Measurements from ENCODE around the gene MAGIX. TPM values are rescaled to one million over a fixed set of nuclear protein-coding genes. Genes with fewer than 3 reads are reported as not detected.

Gene MAGIX
- total RNA-seq, 1 donor from 2014 or later: 2.2 TPM

DNA sequence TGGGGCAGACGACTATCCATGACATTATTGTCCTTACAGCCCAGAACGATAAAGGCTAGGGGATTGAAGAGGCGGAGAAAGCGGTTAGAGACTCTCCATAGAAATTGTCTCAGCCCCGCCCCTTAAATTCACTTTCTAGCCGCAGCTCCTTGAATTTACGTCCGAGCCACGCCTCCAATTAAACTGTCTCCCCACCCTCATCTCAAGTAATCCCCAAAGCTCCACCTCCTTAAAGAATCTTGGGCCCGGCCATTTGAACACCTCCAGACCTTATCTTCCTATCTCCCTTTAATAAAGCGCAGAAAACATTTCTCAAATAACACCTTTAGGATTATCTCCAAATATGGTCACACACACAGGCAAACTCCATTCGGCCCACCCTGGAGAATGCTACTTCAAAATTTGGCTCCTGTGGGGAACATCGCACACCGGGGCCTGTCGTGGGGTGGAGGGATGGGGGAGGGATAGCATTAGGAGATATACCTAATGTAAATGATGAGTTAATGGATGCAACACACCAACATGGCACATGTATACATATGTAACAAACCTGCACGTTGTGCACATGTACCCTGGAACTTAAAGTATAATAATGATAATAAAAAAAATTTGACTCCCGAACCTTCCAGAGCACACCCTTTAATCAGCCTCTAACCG lies 7.2 kb upstream of the MAGIX start:
- no peak for DNase-seq (ENCODE audit: extremely low spot score in 2 of 2)
- Histone ChIP-seq H3K9me3 (no peaks in the 10 kb centered on the region), H3K27me3 (no peaks in the 10 kb centered on the region), H3K4me3 (peak overlapping the region; percentile 50 to 52), H3K36me3 (no peaks in the 10 kb centered on the region), H3K27ac (peak overlapping the region; percentile 97), H3K4me1 (no peaks in the 10 kb centered on the region)
- intact Hi-C loops (cut with DNase I): no loop called here
- peak in 1 of 2 donors; percentile 7 for TF ChIP-seq POLR2AphosphoS5 (IDR thresholded peaks at IDR 0.05; ENCODE audit: insufficient read depth in 1 of 2, low read depth in 1 of 2)
- no peak for TF ChIP-seq POLR2A (IDR thresholded peaks at IDR 0.05)
- TF ChIP-seq, protein P1, sequence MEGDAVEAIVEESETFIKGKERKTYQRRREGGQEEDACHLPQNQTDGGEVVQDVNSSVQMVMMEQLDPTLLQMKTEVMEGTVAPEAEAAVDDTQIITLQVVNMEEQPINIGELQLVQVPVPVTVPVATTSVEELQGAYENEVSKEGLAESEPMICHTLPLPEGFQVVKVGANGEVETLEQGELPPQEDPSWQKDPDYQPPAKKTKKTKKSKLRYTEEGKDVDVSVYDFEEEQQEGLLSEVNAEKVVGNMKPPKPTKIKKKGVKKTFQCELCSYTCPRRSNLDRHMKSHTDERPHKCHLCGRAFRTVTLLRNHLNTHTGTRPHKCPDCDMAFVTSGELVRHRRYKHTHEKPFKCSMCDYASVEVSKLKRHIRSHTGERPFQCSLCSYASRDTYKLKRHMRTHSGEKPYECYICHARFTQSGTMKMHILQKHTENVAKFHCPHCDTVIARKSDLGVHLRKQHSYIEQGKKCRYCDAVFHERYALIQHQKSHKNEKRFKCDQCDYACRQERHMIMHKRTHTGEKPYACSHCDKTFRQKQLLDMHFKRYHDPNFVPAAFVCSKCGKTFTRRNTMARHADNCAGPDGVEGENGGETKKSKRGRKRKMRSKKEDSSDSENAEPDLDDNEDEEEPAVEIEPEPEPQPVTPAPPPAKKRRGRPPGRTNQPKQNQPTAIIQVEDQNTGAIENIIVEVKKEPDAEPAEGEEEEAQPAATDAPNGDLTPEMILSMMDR (IDR thresholded peaks at IDR 0.05): no peak

DNA sequence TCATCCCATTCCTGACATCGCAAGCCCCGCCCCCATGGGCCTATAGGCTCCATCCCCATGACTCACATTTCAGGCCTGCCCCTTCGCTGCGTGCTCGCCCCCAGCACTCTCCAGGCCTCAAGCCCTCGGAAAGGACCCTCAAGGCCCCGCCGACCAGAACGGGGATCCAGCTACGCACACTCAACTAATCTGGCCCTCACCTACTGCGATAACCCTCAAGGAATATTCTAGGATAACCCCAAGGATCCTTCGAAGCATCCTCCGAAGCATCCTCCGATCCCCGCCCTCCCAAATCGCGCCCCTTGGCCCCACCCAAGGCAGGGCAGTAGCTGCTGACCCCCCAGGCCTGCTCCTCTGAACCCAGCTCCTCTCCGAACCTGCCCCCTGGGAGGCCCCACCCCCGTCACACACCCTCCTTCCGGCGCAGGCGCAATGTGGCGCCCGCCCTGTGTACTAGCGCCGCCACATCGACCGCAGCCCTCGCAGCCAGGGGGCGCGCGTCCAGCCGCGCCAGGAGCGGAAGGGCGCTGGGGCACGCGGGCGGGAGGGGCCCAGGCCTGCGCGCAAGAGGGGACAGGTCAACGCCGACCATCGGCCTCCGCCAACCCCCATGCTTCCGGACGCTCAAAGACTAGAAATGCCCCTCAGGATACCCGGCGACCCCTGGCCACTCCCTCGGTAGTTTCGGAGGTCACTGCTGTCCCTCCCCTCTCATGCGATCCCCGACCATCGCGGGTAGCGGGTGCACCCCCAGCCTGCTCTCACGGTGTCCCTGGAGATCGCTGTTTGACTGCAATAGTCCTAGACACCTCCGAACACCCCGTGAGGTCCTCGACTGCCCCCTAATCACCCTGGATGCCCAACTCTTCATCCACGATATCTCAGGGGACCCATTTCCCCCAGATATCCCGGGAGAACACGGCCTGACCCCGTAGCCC lies 6.4 kb upstream of the MAGIX start:
- no peaks in the 10 kb centered on the region for H3K27me3 ChIP-seq
- TF ChIP-seq POLR2A (IDR thresholded peaks at IDR 0.05) (peak in 1 of 2 donors; percentile 32), POLR2AphosphoS5 (IDR thresholded peaks at IDR 0.05; ENCODE audit: insufficient read depth in 1 of 2, low read depth in 1 of 2) (peak in 1 of 2 donors; percentile 90)
- TF ChIP-seq, protein P1 (IDR thresholded peaks at IDR 0.05): peak; percentile 40 to 81 (median 67)
- DNase-seq (ENCODE audit: extremely low spot score in 2 of 2): no peak
- no peaks in the 10 kb centered on the region for H3K36me3 ChIP-seq
- peak overlapping the region; percentile 50 to 52 for H3K4me3 ChIP-seq
- H3K27ac ChIP-seq: peak overlapping the region; percentile 97
- H3K9me3 ChIP-seq: no peaks in the 10 kb centered on the region
- H3K4me1 ChIP-seq: no peaks in the 10 kb centered on the region
- intact Hi-C loops (cut with DNase I): no loop called here

DNA sequence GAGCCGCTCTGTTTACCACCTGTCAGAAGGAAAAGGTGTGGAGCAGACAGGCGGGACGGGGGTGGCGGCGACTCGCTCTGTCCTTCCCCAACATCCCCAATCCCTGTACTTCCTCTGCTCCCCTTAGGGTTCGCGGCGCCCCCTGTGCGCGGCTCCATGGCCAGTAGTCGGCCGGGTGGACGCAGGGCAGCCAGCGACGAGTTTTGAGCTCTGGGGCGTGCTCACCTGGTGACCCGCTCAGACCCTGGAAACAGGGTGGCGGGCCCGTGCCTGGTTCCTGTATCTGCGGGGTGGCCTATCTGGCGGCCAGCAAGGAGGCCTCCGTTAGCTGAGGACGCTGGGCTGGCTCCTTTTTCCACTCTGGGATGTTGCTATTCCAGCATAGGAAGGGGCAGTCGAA lies 5.4 kb upstream of the MAGIX start:
- Histone ChIP-seq H3K4me1 (no peaks in the 10 kb centered on the region), H3K36me3 (no peaks in the 10 kb centered on the region), H3K4me3 (no peak overlapping the region), H3K27me3 (no peaks in the 10 kb centered on the region), H3K9me3 (no peaks in the 10 kb centered on the region), H3K27ac (no peak overlapping the region)
- intact Hi-C loops (cut with DNase I): no loop called here
- no peak for TF ChIP-seq POLR2AphosphoS5 (IDR thresholded peaks at IDR 0.05; ENCODE audit: insufficient read depth in 1 of 2, low read depth in 1 of 2)
- no peak for TF ChIP-seq POLR2A (IDR thresholded peaks at IDR 0.05)
- TF ChIP-seq, protein P1 (IDR thresholded peaks at IDR 0.05): no peak
- DNase-seq (ENCODE audit: extremely low spot score in 2 of 2): no peak

GRCh38 chrX:49160908-49161307 lies 1.6 kb upstream of the MAGIX start:
- no peaks in the 10 kb centered on the region for H3K36me3 ChIP-seq
- no peaks in the 10 kb centered on the region for H3K9me3 ChIP-seq
- no peaks in the 10 kb centered on the region for H3K27me3 ChIP-seq
- TF ChIP-seq POLR2AphosphoS5 (IDR thresholded peaks at IDR 0.05; ENCODE audit: insufficient read depth in 1 of 2, low read depth in 1 of 2): no peak
- no peak for TF ChIP-seq POLR2A (IDR thresholded peaks at IDR 0.05)
- TF ChIP-seq, protein P1 (IDR thresholded peaks at IDR 0.05): no peak
- intact Hi-C loops (cut with DNase I): no loop called here
- DNase-seq (ENCODE audit: extremely low spot score in 2 of 2): no peak
- no peak overlapping the region for H3K4me3 ChIP-seq
- no peaks in the 10 kb centered on the region for H3K4me1 ChIP-seq
- no peak overlapping the region for H3K27ac ChIP-seq
